ENCODE measurements around the gene PPFIBP1.

DNA sequence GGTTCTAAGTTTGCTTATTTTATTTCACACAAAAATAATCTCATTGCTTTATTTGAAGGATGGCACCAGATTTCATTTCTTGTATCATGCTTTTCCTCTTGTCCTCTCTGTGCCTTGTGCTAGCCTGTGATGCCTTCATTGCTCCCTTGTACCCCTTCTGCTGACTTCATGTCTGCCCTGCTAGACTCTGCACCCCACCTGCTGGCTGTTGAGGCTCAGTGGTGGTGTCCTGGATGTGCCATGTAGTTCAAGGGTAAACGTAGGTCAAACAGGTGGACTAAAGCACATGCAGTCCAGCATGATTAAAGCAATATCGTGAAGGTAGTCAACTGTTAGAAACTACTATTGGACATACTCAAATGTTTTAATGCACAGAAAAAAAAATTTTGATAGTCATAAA, 208.3 kb downstream of the PPFIBP1 start:
- TF ChIP-seq CTCF (IDR thresholded peaks at IDR 0.05) (no peak), HDAC2 (IDR thresholded peaks at IDR 0.05) (no peak), MAFK (IDR thresholded peaks at IDR 0.05; ENCODE audit: partially characterized antibody) (no peak)

Data from A549 (cell line).